Measurements from ENCODE around the gene EYA4. TPM values are rescaled to one million over a fixed set of nuclear protein-coding genes. Genes with fewer than 3 reads are reported as not detected.

EYA4 gene
- total RNA-seq, 1 experiment from 2014 or later = not detected

DNA sequence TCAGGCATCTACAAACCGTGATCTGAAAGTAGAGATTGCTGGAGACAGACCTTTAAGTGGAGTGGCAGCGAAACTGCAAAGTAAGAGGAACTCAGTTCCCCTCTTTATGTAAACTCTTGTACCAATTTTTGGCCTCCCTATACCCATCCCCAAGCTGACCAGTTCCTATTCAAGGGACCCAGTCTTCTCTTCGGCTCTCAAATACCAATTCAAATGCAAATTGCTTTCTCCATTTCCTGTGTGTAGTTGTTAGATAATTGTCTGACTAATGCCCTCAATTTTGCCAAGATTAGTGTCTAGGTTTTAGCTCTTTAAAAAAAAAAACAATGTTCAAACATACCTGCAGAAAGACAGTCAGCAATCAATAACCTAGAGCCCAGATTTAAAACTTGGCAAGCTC, 150.9 kb downstream of the EYA4 start:
- Mint-ChIP-seq H3K4me1 (ENCODE audit: low read depth, unreplicated experiment) (no peaks in the 10 kb centered on the region), H3K27ac (ENCODE audit: unreplicated experiment) (no peak overlapping the region), H3K36me3 (ENCODE audit: insufficient read depth, unreplicated experiment) (no peaks in the 10 kb centered on the region), H3K4me3 (ENCODE audit: unreplicated experiment) (no peak overlapping the region), H3K27me3 (ENCODE audit: insufficient read depth, unreplicated experiment) (peaks cover 32% of the 10 kb centered on the region), H3K9me3 (ENCODE audit: unreplicated experiment) (no peaks in the 10 kb centered on the region)
- no peaks in the 10 kb centered on the region for H3K36me3 ChIP-seq (ENCODE audit: control insufficient read depth, insufficient read depth, low read length)
- TF ChIP-seq, protein P1, sequence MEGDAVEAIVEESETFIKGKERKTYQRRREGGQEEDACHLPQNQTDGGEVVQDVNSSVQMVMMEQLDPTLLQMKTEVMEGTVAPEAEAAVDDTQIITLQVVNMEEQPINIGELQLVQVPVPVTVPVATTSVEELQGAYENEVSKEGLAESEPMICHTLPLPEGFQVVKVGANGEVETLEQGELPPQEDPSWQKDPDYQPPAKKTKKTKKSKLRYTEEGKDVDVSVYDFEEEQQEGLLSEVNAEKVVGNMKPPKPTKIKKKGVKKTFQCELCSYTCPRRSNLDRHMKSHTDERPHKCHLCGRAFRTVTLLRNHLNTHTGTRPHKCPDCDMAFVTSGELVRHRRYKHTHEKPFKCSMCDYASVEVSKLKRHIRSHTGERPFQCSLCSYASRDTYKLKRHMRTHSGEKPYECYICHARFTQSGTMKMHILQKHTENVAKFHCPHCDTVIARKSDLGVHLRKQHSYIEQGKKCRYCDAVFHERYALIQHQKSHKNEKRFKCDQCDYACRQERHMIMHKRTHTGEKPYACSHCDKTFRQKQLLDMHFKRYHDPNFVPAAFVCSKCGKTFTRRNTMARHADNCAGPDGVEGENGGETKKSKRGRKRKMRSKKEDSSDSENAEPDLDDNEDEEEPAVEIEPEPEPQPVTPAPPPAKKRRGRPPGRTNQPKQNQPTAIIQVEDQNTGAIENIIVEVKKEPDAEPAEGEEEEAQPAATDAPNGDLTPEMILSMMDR (IDR thresholded peaks at IDR 0.05; ENCODE audit: insufficient read depth in 1 of 2, low read depth in 1 of 2, low read length in 1 of 2, severe bottlenecking in 1 of 2, unreplicated experiment in 1 of 2) = no peak
- BruUV-seq (replicated peaks) = no TSS peak
- CTCF ChIA-PET = no interaction called here
- no peaks in the 10 kb centered on the region for H3K27me3 ChIP-seq (replicated peaks; ENCODE audit: control insufficient read depth, insufficient read depth, low read length)
- no peak for DNase-seq
- intact Hi-C loops (cut with micrococcal nuclease; ENCODE audit: unreplicated experiment) = no loop called here
- no peaks in the 10 kb centered on the region for H3K9me3 ChIP-seq
- no peak overlapping the region for H3K4me3 ChIP-seq (ENCODE audit: low read depth, low read length)
- no peaks in the 10 kb centered on the region for H3K4me1 ChIP-seq
- POLR2A ChIA-PET = no interaction called here

DNA sequence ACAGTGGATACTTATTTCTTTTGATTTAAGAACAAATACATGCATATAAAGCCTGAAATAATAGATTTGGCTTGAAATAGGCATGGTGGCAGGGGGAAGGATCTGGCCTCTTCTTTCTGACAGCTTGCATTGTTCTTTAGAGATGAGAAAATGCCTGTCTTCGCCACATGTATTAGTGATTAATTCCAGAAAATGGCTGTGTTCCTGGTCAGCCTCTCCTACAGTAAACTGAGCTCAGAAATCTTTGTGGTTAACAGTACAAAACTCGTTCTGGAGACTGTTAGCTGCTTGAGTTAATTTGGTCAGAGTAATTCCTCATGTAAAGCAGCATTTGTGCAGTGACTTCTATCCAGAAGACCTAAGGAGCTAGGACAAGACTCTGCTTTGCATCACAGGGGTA, 151.5 kb downstream of the EYA4 start:
- ChIA-PET POLR2A (no interaction called here), CTCF (no interaction called here)
- H3K4me1 ChIP-seq = no peaks in the 10 kb centered on the region
- Mint-ChIP-seq H3K4me3 (ENCODE audit: unreplicated experiment) (no peak overlapping the region), H3K4me1 (ENCODE audit: low read depth, unreplicated experiment) (no peaks in the 10 kb centered on the region), H3K27ac (ENCODE audit: unreplicated experiment) (no peak overlapping the region), H3K27me3 (ENCODE audit: insufficient read depth, unreplicated experiment) (peaks cover 32% of the 10 kb centered on the region), H3K36me3 (ENCODE audit: insufficient read depth, unreplicated experiment) (no peaks in the 10 kb centered on the region), H3K9me3 (ENCODE audit: unreplicated experiment) (no peaks in the 10 kb centered on the region)
- no peak for DNase-seq
- intact Hi-C loops (cut with micrococcal nuclease; ENCODE audit: unreplicated experiment) = no loop called here
- H3K4me3 ChIP-seq (ENCODE audit: low read depth, low read length) = no peak overlapping the region
- TF ChIP-seq, protein P1 (IDR thresholded peaks at IDR 0.05; ENCODE audit: insufficient read depth in 1 of 2, low read depth in 1 of 2, low read length in 1 of 2, severe bottlenecking in 1 of 2, unreplicated experiment in 1 of 2) = no peak
- H3K36me3 ChIP-seq (ENCODE audit: control insufficient read depth, insufficient read depth, low read length) = no peaks in the 10 kb centered on the region
- no peaks in the 10 kb centered on the region for H3K9me3 ChIP-seq
- no peaks in the 10 kb centered on the region for H3K27me3 ChIP-seq (replicated peaks; ENCODE audit: control insufficient read depth, insufficient read depth, low read length)
- BruUV-seq (replicated peaks) = no TSS peak

DNA sequence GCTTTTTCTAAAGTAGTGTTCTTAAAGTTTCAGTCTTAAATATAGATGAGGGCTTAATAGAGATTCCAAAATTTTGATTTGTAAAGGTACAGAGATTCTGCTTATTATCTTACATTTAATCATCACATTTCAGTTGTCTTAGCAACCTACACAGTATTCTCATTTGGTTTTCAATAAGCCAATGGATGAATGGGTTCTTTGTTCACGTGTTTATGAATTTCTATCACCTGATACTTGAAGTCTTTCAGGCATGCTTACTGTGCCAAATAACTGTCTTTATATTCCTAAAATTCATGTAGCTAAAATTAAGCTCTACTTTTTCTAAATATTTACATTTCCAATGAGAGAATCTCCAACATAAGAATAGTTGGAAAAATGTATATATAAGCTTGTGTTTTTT, 152.7 kb downstream of the EYA4 start:
- H3K27ac Mint-ChIP-seq (ENCODE audit: unreplicated experiment) = no peak overlapping the region
- no peak for DNase-seq
- H3K4me3 ChIP-seq (ENCODE audit: low read depth, low read length) = no peak overlapping the region
- H3K4me3 Mint-ChIP-seq (ENCODE audit: unreplicated experiment) = no peak overlapping the region
- ChIA-PET CTCF (no interaction called here), POLR2A (no interaction called here)
- H3K36me3 ChIP-seq (ENCODE audit: control insufficient read depth, insufficient read depth, low read length) = no peaks in the 10 kb centered on the region
- no peaks in the 10 kb centered on the region for H3K9me3 Mint-ChIP-seq (ENCODE audit: unreplicated experiment)
- H3K36me3 Mint-ChIP-seq (ENCODE audit: insufficient read depth, unreplicated experiment) = no peaks in the 10 kb centered on the region
- peaks cover 32% of the 10 kb centered on the region for H3K27me3 Mint-ChIP-seq (ENCODE audit: insufficient read depth, unreplicated experiment)
- H3K27me3 ChIP-seq (replicated peaks; ENCODE audit: control insufficient read depth, insufficient read depth, low read length) = no peaks in the 10 kb centered on the region
- TF ChIP-seq, protein P1 (IDR thresholded peaks at IDR 0.05; ENCODE audit: insufficient read depth in 1 of 2, low read depth in 1 of 2, low read length in 1 of 2, severe bottlenecking in 1 of 2, unreplicated experiment in 1 of 2) = no peak
- no peaks in the 10 kb centered on the region for H3K4me1 Mint-ChIP-seq (ENCODE audit: low read depth, unreplicated experiment)
- no TSS peak for BruUV-seq (replicated peaks)
- H3K9me3 ChIP-seq = no peaks in the 10 kb centered on the region
- intact Hi-C loops (cut with micrococcal nuclease; ENCODE audit: unreplicated experiment) = no loop called here
- H3K4me1 ChIP-seq = no peaks in the 10 kb centered on the region
